NCI-H1092 treated with DMSO at 0.1 percent for 48 hours (cell line): ENCODE results near the gene CYP2E1.
A peak's percentile ranks its signal among the peaks of the same experiment; 100 is the strongest.
"Not testable (repeated sequence)": the region's sequence is repeated elsewhere in the genome, so short reads cannot be mapped to it uniquely, and the experiment has no call there.

Experiments used
- DNase-seq: peaks from one replicate; lab custom pipeline; 2025; lab: John Stamatoyannopoulos, UW

The CYP2E1 gene

DNA sequence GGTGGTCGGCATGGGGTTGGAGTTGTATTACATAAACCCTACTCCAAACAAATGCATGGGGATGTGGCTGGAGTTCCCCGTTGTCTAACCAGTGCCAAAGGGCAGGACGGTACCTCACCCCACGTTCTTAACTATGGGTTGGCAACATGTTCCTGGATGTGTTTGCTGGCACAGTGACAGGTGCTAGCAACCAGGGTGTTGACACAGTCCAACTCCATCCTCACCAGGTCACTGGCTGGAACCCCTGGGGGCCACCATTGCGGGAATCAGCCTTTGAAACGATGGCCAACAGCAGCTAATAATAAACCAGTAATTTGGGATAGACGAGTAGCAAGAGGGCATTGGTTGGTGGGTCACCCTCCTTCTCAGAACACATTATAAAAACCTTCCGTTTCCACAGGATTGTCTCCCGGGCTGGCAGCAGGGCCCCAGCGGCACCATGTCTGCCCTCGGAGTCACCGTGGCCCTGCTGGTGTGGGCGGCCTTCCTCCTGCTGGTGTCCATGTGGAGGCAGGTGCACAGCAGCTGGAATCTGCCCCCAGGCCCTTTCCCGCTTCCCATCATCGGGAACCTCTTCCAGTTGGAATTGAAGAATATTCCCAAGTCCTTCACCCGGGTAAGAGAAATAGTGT lies at the start of gene CYP2E1:
Gene CYP2E1 (plus strand): TSS at position 407 of the 632 bp plus-strand sequence. CDS start 33 bp downstream, at position 440.
- DNase-seq, result no peak

DNA sequence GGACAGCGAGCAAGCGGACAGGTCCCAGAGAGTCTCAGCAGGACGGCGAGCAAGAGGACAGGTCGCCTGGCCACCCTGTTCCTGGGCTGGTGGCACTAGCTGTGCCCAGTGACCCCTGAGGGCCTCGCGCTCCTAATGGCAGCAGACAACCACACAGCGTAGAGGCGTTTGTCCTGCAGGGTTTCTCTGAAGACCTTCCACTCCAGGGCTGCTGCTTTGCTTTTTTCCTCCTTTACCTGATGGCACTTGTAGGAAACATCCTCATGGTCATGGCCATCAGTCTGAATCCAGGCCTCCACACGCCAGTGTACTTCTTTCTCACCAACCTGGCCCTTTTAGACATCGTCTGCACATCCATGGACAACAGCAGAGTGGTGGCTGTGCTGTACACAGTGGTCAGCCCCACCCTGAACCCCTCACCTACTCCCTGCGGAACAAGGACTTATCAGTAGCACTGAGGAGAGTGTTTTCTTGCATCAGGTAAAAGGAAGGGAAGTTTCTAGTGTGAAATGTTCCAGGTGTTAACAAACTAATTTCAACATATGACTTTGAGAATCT lies 46.0 kb upstream of the CYP2E1 start:
- DNase-seq, result no peak

DNA sequence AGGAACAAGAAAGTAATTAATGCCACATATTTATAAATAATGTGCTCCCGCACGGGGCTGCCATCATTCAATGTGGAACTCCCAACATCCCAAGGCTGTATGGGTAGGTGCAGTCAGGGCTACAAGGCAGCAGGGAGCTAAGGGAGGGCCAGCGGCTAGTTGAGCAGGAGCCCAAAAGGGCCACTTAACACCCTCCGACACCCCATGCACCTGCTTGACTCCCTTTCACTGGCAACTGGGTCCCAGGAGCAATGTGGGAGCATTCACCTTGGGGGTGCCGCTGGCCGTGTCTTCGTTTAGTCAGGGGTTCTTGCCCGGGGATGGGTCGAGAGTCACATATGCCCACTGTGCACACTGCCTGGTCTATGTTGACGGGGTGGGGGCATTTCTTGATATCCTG lies 45.5 kb upstream of the CYP2E1 start:
- no peak for DNase-seq

DNA sequence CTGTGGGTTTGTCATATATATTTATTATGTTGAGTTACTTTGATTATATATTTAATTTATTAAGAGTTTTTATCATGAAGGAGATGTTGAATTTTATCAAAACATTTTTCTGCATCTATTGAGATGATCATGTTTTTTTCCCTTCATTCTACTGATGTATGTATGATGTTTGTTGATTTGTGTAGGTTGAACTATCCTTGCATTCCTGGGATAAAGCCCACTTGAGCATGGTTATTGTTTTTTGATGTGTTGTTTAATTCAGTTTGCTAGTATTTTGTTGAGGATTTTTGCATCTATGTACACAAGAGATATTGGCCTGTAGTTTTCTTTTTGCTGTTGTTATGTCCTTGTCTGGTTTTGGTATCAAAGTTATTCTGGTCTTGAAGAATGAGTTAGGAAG lies 42.3 kb upstream of the CYP2E1 start:
- DNase-seq, result no peak

DNA sequence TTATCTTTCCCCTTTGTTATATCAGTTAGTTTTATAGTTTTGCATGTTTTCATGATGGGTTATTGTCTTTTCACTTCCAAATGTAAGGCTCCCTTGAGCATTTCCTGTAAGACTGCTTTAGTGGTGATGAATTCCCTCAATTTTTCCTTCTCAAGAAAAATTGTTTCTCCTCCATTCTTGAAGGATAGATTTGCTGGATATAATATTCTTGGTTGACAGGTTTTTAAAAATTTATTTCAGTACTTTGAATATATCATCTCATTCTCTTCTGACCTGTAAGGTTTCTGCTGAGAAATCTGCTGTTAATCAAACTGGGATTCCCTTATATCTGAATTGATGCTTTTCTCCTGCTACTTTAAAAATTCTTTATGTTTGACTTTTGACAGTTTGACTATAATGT lies 40.1 kb upstream of the CYP2E1 start:
- no peak for DNase-seq

DNA sequence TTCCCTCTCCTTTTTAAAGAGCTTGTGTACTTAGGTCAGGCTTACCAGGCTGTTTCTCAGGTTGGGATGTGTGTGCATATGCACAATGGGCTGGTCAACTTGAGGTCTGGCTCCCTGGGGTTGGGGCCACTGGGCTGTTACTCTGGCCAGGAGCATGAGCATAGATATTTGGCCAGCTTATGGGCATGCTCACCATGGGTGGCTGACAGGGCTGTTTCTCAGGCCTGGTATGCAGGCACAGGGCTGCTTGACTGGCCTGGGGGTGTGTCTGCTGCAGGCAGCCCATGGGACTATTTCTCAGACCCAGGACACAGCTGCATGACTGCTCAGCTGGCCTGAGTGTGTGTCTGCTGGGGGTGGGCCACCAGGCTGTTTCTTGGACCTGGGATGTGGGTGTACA lies 38.8 kb upstream of the CYP2E1 start:
- DNase-seq, result no peak

DNA sequence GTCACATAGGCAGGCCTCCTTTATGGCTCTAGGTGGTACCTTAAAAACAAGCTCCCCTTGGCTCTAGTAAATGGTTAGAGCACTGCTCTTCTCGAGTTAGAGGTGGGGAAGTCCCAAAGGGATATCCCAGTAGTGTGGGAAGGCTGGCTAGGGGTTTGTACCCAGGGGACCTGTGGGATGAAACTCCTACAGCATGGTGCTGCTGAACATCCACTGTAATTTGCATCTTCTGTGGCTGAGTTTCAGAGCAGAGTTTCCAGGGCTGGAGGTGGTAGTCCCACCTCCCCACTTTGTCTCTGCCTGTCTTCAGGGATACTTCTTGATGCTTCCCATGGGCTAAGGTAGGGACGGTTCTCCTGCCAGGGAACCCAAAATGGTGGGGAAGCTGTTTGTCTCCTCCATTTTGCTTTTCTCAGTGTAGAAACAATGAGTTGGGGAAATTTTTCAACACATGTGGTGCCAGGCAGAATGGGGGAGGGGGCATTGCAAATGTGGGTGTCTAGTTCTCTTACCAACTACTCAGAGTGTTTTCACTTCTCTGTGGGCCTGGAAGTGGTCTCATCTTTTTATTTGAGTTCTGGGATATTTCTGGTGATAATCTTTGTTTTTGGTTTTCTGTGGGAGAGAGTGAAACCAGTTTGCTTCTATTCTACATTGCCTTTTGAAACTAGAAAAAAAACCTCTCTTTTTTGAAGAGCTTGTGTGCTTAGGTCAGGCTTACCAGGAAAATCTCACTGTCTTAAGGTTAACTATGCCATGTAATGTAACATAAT lies 37.2 kb upstream of the CYP2E1 start:
- DNase-seq, result no peak

DNA sequence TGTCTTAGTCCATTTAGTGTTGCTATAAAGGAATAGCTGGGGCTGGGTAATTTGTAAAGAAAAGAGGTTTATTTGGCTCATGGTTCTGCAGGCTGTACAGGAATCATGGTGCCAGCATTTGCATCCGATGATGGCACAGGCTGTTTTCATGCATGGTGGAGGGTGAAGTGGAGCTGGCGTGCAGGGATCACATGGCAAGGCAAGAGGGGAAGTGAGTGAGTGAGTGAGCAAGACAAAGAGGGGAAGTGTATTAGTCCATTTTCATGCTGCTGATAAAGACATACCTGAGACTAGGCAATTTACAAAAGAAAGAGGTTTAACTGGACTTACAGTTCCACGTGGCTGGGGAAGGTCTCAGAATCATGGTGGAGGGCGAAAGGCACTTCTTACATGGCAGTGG lies 33.6 kb upstream of the CYP2E1 start:
- not testable (repeated sequence) for DNase-seq

DNA sequence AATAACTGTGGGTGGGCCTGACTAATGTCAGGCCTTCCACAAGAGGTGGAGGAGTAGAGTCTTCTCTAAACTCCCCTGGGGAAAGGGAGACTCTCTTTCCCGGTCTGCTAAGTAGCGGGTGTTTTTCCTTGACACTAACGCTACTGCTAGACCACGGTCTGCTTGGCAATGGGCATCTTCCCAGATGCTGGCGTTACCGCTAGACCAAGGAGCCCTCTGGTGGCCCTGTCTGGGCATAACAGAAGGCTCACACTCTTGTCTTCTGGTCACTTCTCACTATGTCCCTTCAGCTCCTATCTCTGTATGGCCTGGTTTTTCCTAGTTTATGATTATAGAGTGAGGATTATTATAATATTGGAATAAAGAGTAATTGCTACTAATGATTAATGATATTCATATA lies 29.8 kb upstream of the CYP2E1 start:
- not testable (repeated sequence) for DNase-seq

DNA sequence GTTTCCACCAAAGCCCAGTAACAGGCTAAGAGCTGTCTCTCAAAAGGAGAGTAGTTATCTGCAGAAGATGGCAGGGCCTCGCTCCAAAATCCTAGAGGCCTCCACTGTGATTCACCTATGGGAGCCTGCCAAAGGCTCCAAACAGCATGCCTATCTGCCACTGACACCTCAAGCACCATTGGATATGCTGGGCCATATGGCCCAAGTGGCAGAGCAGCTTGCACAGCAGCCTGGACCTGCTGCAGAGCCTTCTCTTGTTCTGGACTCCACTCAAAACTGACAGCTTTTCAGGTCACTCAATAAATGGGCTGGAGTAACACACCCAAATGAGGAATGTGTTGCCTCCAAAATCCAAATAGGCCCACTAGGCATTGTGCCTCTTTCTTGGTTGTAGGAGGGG lies 28.0 kb upstream of the CYP2E1 start:
- DNase-seq, result not testable (repeated sequence)

DNA sequence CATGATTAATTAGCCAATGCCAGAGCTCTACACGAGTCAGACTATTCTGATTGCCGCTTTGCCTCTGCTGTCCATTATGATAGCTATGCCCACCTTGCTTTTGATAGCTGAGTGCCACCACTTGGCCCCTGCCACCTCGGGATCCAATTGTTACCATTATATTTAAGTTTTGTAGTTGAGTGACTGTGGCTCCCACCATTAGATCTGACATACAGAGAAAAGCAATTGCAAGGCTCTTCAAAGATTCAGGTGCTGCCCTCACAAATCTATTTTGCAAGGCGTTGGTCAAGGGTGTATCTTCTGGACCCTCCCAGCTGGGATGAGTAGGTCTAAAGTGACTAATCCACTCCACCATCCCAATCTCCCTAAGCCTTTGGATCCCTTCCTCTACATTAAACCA lies 26.3 kb upstream of the CYP2E1 start:
- not testable (repeated sequence) for DNase-seq

DNA sequence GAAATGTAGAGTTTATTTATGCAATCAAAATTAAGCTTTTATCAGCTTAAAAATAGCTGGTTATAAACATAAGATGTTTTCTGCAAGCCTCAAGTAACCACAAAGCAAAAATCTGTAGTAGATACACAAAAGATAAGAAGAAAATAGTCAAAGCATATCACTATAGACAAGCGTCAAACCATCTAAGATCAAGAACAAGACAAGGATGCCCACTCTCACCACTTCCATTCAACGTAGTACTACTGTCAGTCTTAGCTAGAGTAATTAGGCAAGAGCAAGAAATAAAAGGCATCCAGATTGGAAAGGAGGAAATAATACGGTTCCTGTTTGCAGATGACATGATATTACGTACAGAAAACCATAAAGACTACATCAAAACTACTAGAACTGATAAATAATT lies 17.5 kb upstream of the CYP2E1 start:
- DNase-seq, result no peak

DNA sequence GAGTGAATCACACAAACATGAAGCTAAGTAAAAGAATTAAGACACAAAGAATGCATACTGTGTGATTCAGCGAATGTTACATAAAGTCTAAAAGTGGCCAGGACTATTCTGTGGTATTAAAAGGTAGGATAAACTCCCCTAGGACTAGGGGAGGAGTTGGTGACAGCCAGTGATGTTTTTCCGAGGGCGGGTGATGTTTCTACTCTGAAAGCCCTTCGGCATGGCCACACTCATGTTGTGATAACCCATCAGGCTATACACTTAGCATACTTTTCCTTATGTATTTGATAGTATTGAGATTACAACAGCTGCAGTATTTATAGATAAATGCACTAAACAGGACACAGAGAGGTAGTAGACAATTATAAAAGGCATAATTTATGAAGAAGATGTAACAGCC lies 15.8 kb upstream of the CYP2E1 start:
- DNase-seq, result no peak

DNA sequence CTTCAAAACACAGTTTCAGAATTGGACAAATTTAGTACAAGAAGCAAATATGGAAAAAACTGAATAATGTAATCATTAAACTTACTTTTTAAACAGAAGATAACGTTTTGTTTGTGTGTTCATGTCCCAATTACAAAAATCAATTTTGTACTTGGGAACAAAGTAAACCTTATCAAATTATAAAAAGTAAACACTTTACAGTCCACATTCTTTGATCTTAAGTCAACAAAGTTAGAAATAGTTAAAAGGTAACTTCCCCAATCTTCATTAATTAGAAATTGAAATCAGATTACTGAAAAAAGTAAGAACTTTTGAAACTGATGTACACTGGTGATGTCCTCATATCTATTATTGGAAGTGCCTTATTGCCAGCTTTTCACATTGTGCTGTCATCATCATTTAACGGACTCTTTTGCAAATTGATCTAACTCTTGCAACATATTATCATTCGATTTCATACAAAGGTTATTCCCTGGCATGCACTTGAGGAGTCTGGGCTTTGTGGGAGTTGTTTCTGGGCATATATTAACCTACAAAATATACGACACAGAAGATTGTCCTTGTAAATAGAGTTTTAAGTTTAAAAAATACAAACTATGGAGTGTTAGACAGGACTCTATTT lies 15.1 kb upstream of the CYP2E1 start:
- no peak for DNase-seq

DNA sequence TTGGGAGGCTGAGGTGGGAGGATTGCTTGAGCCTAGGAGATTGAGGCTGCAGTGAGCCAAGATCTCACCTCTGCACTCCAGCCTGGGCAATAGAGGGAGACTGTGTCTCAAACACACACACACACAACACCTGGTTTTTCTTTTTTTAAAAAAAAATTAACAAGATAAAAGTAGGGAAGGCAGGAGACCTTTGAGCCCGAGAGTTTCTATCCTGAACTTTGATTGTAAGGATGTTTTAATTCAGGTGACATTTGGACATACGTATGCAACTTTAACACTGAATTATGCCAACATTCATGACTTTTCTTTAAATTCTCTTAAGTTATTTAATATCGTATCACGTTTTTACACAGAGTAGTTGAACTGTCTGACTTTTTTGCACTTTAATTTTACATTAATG lies 11.7 kb upstream of the CYP2E1 start:
- DNase-seq, result no peak

DNA sequence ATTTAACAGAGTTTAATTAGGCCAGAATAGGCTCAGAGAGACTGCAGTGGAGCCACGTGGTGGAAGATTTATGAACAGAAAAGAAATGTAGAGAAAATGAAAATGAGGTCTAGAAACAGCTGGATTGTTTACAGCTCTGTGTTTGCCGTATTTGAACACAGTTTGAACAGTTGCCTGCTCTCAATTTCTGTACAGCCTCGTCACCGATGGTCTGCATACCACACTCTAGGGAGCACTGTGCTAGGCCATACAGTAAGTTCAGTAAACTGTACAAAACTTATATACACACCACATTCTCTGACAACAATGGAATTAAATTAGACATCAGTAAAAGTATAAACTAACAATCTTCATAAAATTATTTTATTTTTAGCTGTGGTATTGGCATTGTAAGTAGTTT lies 11.1 kb upstream of the CYP2E1 start:
- DNase-seq, result no peak

DNA sequence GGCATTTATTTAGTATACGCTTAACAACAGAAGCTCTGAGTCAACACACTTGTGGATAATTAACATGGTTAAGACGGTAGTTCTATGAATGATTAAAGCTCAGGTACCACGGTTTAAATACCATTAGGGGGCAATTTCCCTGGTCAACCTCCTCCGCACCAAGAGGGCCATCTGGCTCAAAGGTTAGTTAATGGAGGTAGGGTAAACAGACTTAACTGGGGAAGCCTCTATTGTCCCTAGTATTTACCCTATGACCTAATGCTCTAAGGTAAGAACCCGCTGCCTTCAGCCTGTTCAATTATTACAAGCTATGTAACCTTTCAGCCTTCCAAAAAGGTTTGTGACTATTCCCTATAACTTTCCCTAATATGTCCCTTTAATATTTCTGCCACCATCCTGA lies 8.6 kb upstream of the CYP2E1 start:
- not testable (repeated sequence) for DNase-seq

DNA sequence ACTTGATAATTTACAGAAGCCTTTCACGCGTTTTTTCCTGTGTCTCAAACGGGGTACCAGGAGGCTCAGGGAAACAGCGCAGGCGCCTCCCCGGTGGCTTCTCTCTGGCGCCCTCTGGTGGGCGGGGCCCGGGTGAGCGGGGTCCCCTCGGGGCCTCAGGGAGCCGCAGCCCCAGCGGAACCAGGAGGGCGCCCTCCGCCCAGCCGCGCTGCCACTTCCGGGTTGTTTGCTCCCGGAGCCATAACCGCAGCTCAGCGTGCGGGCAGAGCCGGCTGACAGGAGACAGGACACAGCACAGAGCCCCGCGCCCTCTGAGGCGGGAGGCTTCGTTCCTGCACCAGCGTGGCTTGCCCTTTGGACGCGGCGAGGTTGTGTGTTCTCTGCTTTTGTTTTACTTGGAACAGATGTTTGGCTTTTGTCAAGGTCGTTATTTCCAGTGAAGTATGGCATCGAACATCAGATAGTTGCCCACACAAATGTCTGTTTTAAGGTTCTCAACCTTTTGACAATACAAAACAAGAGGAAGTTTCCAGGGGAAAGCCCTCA lies 6.9 kb upstream of the CYP2E1 start:
- DNase-seq, result peak; percentile 27

DNA sequence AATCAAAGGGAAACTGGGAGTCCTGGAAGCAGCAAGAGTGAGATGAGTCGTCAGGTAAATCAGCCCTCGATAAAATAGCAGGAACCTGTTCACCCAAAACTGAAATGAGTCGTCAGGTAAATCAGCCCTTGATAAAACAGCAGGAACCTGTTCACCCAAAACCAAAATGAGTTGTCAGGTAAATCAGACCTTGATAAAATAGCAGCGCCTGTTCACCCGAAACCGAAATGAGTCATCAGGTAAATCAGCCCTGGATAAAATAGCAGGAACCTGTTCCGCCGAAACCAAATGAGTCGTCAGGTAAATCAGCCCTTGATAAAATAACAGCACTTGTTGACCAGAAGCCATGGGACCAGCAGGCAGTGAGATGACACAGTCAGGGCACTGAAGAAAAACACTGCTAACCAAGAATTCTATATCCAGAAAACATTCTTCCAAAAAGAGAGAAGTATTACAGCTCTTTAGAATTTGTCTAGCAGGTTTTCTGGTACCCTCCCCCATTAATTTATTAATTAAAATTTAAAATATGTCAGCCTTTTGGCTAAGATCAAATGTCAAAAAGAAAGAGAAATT lies 3.4 kb upstream of the CYP2E1 start:
- no peak for DNase-seq

DNA sequence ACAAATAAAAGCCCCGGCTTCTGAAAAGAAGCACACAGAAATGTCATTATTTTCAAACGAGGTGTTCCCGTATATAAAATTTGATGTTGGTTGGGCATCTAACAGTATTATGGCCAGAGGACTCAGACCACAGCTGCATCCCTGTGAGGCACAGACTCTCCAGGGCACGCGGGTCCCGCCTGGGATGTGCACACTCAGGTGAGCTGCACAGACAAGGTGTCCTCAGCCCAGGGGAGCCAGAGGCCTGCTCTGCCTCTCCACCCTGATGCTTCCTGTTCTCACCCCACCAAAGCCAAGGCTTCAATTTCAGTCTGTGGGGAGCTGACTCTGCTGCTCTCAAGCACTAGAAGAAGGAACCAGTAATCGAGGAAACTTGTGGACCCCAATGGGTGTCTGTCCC lies 1.7 kb upstream of the CYP2E1 start:
- no peak for DNase-seq

DNA sequence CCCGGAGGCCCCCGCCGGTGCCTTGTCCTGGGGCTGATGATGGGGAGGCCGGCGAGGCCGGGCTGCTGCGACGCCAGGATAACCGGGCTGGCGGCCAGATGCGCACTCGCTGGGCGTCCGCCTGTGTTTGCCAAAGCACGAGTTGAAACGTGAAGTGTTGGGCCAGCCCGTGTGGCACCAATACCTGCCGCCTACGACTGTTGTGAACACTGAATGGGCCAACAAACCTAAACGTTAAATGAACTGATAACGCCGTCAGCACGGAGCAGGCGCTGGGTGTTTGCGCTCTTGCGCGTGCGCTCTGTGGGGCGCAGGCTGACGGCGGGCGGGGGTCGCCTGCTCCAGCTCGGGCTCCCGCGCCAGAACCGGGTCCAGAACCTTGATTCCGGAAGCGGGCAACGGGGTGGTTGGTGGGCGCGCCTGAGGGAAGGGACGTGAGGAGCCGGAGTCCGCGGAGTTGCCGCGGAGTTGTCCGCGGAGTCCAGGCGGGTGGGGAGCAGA lies 658 bp downstream of the CYP2E1 start:
- DNase-seq, result no peak

DNA sequence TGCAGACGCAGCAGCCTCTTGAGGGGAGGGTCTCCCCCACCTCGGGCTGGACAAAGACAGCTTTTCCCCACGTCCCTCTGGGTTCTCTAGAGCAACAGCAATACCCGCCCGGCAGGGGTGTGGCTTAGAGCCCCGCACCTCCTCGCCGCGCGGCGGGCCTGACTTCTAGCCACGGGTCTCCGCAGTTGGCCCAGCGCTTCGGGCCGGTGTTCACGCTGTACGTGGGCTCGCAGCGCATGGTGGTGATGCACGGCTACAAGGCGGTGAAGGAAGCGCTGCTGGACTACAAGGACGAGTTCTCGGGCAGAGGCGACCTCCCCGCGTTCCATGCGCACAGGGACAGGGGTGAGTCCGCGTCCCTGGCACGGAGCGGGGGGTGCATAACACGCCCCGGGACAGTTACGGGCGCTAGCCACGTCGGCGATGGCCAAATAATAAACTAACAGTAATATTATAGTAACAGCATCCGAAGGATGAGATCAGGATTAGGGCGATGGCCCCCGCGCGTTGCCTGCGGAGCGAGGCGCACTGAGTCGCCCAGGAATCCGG lies 1.2 kb downstream of the CYP2E1 start:
- DNase-seq, result no peak
